ENCODE measurements around the gene GPR62.
A peak's percentile ranks its signal among the peaks of the same experiment; 100 is the strongest.

GPR62 gene

DNA sequence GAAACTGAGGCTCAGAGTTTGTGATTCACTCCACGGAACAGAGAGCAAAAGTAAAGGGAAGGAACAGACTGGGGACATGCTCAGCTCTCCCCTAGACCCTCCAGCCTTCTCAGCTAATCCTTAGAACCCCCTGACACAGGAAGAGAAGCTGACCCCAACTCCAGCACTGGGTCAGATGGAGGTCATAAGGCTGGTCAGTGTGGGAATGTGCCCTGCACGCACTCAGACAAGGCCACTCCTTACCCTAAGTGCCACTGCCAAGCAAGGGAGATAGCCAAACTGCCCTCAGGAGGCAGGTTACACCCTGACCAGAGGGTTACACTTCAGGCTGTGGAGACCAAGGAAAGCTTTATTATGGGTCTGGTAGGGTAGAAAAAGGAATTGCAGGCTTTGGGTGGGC is 39.3 kb downstream of the GPR62 start:
- DNase-seq = no peak

DNA sequence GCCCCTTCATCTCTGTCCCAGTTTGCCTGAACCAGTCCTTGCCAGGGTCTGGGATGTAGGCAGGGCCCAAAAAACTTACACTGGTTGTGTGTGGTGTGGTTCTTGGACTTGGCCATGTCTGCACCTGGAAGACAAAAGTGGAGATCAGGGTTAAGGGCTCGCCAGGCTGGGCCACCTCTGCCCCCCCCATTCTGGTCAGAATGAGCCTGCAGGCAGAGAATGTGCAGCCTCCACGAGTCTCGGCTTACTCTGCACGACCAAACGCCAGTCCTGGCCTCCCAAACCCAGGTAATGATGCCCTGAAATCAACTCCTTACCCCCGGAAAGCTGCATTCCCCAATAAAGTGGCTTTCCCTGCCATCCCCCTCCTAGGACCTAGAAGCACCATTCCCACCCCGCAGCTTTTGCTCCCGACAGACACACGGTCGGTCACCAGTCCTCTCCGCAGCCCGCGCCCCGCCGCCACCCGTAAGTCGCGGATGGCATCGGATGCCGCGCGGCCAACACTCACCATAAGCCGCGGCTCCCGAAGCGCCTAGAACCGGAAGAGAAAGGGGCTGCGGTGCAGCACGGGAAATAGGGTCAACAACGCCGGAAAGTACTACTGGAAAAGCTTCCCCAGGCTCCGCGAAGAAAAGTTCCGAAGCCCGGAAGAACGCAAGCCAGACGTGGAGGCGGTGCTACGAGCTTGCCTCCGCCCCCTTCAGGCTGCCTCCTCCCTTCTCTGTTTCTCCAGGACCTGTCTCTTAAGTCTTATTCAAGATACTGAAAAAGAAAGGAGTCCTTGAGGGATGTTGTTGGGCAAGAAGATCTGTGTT is 40.4 kb downstream of the GPR62 start, which contains the start of gene RPL29:
TSS of gene RPL29 (minus strand) at position 550 of the 818 bp plus-strand sequence. CDS start at position 116, 434 bp downstream.
- peak; percentile 49 for DNase-seq

DNA sequence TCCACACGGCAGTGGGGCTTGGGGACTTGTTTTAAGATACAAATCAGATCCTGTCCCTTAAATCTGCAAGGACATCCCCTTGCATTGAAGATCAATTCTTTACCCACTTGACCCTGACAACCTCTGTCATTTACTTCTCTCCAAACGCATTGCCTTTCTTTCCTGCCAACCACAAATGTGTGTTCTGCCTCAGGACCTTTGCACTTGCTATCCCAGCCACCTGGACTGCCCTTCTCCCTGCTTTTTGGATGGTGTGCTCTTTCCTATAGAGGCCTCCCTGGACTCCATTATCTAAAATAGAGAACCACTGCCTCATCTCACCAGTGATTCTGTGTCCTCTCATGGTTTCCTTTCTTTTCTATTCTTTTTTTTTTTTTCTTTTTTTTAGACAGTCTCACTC is 42.0 kb downstream of the GPR62 start:
- no peak for DNase-seq

DNA sequence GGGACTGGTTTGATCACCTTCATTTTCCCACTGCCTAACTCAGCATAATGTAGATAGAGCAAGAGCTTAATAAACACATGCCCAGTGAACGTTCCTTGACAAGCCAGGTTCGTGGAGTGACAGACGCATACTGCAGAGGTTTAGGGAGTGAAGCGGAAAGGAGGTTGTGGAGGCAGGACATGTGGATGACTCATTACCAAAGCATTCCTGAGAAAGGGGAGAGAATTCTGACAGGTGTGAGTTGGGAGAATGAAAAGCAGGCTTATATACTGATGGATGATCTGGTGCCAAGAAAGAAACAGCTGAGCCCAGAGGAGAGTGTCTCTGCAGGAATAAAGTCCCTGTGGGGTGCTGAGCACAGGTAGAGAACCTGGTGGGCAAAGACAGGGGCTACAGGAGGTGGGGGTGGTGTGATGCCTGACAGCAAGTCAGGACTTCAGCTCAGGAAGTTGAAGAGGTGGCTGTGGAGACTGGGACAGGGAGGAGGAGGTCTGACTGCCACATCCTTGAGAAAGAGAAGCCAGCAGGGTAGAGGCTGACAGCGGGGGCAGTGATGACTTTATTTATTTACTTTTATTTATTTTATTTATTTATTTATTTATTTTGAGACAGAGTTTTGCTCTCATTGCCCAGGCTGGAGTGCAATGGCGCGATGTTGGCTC is 42.9 kb downstream of the GPR62 start:
- peak; percentile 16 for DNase-seq

DNA sequence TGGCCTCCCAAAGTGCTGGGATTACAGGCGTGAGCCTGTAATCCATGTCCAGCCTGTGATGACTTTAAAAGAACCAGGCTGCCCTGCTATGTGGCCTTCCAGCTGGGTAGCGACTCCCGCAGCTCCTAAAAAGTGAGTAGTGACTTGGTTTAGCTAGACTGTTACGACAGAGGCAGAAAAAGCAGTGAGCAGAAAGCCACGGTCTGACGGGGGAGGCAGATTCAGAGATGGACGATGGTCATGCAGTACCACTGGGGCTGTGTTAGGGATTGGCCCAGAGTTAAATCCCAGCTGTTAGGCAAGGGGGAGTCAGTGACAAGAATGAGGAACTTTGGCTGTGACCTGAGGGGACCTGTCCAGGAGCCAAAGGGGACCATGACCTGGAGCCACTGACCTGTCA is 43.6 kb downstream of the GPR62 start:
- no peak for DNase-seq

DNA sequence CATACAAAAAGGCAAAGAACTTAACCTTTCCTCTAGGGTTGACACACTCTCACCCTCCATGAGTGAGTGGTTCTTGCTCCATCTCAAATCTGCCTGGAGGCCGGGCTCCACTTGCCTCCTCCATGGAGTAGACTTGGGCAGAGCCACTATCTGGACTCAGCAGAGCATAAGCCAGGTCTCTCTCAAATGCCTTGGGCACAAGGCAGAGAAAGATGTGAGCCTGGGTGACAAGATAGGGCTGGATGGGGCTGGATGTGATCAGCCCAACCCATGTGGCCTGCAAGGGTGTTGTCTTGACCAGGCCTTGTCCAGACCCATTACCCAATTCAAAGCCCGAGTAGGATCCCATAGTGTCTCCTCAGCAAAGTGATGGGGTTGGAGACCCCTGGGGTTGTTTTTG is 44.7 kb downstream of the GPR62 start:
- DNase-seq = no peak

DNA sequence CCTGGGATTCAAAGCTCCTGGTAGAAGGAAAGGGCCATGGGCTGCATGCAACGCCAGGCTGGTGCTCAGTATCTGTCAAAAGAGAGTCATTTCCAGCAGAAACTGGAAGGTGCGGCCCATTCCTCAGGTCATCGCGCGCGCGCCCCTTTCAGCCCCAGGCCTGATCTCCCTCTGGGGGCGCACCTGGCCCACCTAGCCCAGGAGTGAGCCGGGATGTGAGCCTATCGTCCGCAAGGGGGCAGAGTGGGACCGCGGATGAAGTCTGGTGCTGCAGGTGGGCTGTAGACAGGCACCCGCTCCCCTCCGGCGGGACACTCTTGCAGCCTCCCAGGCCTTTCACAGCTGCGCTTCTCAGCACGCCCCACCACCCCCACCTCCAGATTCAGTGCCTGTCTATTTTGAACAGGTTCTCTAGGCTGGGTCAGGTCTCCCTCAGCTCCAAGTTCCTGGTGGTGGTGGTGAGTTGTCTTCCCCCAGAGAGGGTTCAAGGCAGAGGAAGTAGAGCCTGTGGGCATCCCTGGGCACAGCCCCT is 46.3 kb downstream of the GPR62 start:
- no peak for DNase-seq

DNA sequence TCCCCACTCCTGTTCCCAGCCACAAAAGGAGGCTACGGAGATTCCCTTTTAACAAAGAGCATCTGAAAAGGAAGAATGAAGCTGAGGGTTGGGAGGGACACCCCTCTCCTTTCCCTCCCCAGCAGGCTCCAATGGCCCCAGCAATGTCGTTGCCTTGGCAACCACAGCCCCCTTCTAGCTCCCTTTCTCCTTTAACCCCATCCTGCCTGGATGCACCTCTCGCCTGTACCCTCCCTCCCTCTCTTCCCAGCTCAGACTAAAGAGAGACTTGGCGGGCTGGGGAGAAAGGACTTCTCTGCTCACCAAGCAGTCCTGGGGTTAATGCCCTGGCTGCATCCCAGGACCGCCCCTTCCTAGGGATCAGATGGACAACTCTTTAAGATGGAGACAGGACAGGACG is 47.6 kb downstream of the GPR62 start:
- no peak for DNase-seq

DNA sequence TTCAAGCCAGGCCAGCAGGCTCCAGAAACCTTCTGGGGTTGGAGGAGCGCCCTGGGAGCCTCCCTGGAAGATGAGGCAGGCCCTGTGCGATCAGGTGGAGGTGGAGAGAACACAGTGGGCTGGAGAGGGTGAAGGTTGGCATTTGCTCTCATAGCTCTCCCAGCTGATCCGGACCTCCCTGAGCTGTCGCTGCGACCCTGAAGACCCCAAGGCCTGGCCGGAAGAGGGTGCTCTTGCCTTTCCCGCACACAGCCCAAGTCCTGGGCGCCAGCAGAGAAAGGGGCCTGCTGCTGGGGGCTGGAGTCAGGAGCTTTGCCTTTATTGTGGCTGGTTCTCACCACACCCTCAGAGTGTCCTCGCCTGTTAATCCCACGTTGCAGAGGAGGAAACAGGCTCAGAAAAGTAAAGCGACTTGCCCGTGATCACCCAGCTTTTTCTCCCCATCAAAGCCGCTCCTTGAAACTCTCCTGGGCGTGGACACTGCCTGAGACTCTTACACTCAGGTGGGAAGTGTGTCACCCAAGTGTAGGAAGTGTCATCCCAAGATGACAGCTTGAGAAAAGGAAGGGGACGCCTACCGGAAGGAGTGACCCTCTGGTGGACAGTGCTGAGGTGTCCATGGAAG is 49.1 kb downstream of the GPR62 start:
- no peak for DNase-seq

DNA sequence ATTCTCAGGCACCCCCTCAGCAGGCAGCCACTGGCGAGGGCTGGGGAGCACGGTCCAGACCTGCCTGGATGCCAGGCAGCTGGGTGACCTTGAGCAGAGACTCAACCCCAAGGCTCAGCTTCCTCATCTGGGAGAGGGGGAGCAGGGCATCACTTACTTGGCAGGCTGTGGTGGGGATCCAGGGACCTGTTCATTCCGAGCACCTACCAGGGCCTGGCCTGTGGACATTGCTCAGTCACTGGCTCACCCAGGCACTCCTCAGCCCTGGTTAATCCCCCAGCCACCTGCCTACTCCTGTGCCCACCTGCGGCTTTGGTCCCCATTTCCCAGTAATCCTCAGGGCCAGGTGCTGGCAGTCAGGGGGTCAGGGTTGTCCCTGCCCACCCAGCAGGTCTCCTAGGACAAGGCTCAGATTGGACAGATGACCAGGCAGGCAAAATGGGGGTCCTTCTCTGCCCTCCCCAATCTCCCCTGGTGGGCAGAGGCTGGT is 49.8 kb downstream of the GPR62 start:
- no peak for DNase-seq

DNA sequence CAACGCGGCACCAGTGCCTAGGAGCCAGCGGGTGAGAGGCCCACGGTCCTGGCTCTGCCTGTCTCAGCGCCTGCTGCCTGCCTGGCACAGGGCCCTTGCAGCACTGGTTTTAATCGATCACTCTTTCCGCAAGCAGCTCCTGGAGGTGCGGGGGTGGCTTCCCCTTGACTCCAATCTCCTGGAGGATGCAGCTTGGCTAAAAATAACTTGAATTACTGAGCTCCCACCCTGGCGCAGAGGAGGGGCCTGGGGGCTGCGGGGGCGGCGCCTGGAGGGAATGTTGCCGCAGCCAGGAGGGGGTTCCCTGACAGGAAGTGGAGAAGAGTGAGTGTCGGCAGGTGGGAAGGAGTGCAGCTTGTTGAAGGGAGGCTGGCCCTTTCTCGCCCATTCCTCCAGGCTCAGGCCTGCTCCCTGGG is 50.4 kb downstream of the GPR62 start:
- no peak for DNase-seq

DNA sequence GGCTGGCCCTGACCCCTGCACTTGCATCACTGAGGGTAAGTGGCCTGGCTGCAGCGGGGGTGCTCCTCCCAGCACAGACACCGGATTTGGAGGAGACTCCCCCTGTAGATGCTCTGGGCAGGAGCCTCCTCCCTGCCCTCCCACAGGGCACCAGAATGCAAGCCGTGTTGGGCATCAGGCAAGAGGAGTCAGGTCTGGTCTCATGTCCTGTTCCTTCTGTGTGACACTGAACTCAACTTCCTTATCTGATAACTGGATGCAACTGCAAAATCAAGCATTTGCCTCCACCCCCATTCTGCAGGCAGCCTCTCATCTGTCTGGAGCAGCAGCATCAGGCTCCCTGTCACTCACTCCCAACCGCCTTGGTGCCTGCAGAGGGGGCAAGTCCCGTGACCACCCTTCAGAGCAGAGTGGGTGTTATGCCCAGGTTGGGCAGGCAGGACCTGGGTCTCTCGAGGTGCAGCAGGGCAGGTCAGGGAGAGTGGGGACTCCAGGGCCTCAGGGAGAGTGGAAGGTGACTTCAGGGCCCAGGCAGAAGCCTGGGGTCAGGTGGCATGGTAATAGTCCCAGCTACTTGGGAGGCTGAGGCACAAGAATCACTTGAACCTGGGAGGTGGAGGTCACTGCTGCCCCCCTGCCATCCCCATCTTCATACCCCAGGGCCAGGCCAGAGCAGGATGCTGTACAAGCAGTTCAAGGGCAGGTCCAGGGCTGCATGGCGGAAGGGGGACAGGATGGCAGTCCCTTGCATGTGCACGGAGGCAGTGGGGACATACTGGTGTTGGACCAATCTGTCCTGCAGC is 51.0 kb downstream of the GPR62 start:
- DNase-seq = no peak

DNA sequence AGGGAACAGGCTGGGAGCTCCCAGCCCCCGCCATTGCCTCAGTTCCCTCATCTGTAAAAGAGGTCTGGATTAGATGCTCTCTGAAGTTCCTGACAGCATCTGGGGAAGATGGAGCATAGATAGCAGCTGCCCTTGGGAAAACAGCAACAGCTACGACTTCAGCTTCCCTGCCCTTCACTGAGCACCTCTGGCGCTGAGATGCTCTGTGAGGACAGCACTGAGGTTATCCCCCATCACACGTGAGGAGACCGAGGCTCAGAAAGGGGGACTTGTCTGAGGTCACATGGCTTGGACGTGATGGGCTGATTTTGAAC is 51.6 kb downstream of the GPR62 start:
- DNase-seq = no peak

Measured in NCI-H510A (cell line).